Fibroblast of upper back skin (primary cell): Measurements from ENCODE around the gene TMEM184A.

ENCODE experiments used
- DNase-seq: peaks from one replicate; pipeline ENCODE4 v3.0.0-alpha.2; 2013

Gene TMEM184A

DNA sequence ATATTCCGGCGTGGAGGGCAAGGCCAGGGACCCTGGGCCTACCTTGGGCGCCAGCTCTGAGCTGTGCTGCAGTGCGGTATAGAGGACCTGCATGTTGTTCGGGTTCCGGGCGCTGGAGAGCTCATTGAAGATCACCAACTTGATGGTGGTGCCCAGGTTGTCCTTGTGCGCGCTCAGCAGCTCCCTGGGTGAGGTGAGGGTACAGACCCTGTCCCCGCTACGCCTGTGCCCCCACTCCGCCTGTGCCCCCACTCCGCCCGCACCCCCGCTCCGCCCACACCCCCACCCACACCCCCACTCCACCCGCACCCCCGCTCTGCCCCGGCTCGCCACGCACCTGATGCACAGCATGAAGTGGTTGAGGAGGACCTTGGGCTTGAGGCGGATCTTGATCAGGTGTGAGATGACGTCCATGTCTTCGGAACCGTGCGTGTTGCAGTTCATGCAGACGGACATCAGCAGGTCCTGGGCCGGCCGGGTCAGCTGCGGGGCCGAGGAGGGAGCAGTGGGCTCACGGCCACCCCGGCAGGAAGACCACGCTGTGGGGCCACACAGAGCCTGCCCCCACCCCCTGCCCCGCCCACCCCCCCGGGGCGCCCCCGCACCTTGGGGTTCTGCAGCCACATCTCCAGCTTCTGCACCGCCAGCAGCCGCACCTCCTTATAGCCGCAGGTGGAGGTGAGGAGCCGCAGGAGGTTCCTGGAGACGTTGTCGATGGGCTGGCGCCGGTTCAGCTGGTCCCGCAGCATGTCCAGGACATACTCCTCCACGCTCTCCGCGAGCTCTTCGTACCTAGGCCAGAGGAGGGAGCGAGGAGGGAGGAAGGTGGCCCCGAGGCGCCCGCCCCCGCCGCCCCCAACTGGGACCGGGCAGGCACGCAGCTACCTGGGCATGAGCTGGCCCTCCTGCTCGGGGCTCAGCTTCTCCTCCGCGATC lies 57.4 kb downstream of the TMEM184A start:
- DNase-seq, result no peak

DNA sequence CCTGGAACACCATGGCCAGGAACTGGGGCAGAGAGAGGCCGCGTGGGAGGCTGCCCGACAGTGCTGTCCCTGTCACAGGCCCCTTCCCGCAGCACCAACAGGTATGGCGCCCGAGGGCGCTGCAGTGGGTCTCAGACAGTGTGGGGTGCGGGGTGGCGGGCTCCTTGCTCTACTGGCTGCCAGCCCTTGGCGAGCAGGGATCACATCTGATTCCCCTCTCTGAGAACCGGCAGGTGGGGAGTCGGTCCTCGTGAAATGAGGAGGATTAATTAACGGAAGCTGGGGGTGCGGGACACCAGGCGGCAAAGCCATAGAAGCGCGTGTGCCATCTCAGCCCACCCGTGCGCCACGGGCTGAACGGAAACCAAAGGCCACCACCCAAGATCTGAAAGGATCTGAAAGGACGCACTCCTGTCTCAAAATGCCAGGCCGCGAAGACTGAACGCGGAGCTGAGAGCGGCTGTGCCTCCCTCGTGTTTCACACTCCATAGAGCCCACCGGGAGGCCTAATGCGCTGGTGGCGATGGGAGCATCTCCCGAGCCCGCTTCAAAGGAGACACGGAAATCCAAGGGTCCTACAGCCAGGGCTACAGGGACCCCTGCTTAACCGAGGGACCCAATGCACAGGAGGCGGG lies 58.6 kb downstream of the TMEM184A start:
- DNase-seq, result no peak

DNA sequence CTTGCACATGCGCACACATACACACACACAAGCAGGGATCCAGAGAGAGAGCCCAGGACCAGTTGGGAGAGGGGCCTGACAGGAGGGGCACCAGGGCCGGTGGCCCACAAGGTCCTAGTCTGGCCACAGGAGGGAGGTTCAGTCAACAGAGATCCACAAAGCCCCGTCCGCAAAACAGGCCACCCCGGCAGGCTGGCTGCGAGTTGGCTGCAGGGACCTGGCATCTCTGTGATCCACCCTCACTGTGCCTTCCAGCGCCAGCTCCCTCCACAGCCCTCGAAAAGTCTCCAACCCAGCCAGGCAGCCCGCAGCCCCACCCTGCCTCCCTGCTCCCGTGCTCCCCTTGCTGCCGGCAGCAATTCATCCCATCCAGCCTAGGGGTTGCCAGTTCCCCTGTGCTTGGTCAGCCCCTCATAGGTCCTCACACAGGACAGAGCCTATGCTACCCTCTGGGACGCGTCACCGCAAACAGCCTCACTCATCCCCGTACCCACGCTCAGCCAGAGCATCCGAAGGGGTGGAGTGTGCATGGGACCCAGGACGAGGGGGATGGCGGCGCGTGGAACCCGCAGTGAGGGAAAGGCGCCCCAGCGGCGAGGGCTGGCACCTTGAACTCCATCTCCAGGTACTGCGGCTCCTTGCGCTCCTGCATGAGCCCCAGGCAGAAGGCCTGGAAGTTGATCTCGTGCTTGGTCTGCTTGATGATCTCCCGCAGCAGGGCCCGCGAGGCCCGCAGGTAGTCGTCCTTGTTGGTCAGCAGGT lies 59.3 kb downstream of the TMEM184A start:
- DNase-seq, result no peak

DNA sequence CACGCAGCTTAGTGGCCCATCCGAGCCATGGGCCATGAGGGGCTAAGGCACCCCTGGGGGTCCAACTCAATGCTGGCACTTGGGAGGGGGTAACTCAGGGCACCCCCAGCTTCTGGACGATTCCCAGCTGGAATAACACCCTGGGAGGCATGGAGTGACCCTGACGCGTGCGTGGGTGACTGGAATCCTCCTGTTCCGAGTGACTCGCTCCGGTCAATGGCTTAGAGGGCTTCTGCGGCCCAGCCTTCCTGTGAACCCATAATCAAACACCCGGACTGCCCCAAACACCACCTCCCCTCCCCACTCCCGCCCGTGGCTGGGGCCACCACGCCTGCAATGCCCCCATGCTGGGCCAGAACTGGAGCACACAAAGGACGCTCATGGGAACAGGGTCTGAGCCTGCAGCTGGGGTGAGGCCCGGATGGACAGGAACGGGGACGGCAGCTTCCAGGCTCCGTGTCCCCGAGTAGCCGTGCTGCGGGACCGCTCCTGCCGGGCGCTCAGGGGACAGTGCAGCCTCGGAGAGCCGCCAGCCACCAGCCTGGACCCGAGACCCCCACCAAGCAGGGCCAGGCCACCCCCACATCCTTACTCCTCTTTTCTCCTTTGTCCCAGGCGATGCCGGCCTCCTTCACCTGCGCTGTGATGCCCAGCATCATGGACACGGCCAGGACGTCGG lies 60.3 kb downstream of the TMEM184A start:
- no peak for DNase-seq

DNA sequence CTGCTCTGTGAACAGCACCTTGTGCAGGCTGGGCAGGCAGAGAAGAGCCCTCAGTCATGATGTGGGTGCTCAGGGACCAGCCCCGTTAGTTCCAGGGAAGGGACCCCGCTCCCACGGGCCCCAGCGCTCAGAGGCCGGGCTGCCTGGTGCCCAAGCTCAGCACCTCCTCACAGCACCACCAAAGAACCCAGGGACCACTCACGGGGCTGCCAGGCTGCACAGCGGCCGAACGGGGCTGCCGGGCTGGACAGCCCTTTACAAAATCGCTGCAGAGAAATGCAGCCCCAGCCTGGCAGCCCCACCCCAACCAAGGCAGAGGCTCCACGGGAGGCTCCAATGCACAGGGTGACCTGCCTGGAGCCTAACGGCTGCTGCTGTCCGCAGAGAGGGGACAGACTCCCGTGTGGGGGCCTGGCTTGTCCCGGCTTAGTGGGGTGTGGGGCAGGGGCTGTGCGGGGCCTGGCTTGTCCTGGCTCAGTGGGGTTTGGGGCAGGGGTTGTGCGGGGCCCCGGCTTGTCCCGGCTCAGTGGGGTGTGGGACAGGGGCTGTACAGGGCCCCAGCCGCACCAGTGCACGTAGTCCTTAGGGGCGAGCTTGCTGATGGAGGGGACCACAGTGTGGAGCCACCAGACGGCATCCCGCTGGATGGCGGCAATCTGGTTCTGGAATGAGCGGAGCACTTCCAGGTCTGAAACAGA lies 61.0 kb downstream of the TMEM184A start:
- DNase-seq, result no peak

DNA sequence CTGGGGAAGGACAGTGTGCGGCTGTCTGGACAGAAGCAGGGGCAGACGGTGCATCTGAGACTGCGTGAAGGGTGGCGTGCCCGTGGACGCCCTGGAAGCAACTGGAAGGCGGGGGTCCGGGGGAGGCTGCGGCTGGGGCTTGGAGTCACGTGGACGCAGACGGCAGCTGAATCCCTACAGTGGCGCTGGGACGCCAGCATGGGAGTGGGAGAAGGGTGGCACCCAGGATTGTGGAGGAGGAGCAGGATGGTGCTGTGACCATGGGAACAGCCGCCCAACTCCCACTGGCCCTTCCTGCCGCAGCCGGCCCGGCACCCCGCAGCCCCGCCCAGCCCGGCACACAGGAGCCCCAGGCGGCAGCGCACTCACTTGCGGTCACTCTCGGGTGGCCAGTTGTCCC lies 61.6 kb downstream of the TMEM184A start:
- DNase-seq, result no peak

DNA sequence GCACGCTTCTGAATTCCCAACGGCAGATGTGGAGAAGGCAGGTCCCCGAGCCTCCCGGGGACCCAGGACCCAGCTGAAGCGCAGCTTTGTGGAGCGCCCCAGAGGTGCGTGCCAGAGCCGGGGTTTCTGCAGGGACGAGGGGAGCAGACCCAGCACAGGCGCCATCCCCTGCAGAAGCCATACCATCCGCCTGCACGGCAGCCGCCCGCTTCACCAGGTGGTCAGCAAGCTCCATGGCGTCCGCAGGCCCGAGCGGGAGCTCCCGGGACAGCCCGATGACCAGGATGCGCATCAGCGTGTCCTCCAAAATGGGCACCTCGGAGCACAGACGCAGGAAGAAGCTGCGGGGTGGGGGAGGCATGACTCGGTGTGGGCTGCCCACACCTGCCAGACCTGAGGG lies 62.4 kb downstream of the TMEM184A start:
- no peak for DNase-seq

DNA sequence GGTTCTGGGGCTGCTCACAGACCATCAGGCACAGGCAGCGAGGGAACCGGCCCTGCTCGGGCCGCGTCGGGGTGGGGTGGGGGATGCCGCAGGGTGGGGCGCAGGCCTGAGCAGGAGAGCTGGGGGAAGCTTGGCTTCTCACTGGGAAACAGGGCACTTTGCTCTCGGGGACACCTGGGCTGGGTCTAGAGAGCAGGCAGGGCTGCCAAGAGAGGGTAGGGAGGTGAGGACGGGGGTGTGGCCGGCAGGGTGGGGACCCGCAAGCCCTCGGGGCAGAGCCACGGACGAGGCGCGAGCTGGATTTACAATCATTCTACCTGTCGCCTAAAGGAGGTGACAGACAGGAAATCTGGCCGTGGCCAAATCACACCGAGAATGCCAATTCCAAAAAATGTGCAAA lies 62.9 kb downstream of the TMEM184A start:
- DNase-seq, result no peak

DNA sequence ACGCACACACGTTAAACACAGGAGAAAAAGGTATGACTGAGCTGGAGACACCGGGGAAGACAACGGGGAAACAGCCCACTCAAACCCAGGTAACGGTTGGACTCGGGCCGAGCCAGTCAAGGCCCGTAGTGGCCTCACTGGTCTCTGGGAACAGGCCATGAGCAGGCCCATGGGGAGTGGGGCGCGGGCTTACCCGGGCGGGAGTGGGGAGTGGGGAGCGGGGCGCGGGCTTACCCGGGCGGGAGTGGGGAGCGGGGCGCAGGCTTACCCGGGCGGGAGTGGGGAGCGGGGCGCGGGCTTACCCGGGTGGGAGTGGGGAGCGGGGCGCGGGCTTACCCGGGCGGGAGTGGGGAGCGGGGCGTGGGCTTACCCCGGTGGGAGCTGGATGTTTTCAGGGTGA lies 63.4 kb downstream of the TMEM184A start:
- no peak for DNase-seq
